8988T (cell line): ENCODE data around the gene SMTN.
"Not testable (repeated sequence)": the region's sequence is repeated elsewhere in the genome, so short reads cannot be mapped to it uniquely, and the experiment has no call there.

Experiments
- DNase-seq: peaks from one replicate; pipeline ENCODE4 v3.0.0; 2011

SMTN gene

DNA sequence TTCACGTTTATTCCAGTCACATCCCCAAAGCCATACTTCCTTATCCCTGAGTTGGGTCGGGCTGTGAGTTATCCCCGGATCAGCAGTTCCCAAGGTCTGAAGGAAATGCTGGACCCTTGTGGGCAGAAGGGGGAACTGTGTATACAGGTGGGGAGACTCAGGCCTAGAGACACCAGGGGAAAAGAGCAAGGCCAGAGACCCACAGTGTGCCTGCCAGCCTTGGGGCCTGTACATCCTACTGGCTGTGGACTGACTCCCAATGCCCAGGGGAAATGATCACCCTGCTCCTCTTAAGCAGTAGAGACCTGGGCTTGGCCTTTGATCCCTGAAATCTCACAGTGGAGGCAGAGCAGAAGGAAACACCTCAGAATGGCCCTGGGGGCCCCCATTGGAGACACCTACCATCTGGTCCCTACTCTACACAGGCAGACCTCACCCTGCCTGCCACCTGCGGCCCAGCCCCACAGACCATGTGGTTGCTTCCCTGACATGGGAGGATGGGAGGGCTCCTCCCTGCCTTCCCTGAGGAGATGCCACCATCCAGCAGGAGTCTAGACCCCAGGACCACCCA, 25.0 kb downstream of the SMTN start:
- no peak for DNase-seq

DNA sequence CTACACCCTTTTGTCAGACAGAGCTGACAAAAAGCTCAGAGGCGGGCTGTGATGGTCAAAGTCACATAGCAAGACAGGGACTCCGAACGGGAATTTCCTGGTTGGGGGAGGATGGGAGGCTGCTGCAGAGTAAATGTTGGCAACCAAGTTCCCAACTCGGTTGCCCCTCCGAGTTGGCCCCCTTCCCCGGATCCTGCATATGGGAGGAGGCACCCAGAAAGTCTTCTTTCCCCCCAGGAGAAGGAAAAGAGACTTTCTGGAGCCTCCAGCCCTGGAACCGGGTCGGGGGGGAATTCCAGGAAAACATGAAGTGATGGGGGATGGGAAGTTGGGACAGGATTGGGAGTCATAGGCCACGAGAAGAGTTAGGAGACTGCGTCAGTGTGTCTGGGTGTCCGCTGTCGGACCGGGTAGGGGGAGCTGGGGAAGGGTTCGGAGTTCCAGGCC, 25.6 kb downstream of the SMTN start:
- DNase-seq = no peak

DNA sequence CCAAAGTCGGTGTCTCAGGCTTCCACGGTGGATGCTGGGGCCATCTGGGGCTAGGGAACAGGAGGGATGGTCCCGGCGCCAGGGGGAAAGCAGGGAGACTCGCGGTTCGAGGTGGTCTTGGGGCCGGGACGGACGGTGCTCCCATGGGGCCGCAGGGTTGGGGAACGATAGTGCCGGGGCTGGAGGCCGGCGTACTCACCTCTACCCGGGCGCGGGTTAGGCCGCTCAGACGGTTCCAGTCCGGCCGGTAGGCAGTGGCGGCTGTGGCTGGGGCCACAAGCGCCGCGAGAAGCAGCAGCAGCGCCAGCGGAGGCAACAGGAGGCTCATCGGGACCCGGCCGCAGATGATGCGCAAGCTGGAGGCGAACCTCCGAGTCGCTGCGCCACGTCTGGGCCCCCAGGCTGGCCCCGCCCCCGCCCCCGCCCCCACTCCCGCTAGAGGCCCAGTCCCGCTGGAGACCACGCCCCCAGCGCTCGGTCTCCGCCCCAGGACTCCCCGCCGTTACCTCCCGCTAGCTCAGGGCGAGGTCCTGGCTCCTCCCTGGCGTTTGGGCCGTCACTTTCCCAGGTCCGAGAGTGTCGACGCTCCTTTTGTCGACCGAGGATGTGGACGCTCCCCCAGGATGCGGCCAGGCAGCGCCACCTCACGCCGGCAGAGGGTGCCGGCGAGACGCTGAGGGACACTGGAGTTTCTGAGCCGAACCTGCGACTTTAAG, 26.2 kb downstream of the SMTN start, which contains the start of gene SELENOM:
SELENOM (minus strand) TSS at position 391 of the 716 bp plus-strand sequence; CDS start at position 328, 63 bp downstream.
- DNase-seq = peak; percentile 83

DNA sequence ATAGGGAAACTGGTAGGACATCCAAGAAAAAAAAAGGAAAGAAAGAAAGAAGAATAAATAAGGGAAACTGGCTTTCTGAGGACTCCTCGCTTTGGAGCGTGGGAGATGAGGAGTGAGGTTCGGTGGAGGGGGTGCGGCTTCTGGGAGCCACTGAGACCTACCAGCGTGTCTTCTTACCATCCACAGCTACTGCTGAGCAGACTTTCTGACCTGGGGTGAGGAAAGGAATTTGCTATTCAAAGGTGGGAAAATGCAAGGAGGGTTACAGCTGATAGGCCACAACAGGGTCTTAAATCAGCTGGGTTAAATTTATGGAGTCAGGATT, 26.7 kb downstream of the SMTN start:
- DNase-seq = no peak

DNA sequence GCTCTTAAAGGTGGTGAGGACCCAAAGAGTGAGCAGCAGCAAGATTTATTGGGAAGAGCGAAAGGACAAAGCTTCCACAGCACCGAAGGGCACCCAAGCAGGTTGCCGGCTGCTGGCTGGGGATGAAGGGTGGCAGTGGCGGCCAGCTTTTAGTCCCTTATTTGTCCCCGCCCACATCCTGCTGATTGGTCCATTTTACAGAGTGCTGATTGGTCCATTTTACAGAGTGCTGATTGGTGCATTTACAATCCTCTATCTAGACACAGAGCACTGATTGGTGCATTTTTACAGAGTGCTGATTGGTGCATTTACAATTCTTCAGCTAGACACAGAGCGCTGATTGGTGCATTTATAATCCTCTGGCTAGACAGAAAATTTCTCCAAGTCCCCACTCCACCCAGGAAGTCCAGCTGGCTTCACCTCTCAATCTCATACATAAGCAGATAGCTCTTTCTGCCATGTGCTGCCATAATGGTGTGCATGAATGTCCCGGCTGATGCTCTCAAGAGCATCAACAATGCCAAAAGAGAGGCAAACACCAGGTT, 31.5 kb downstream of the SMTN start:
- DNase-seq = not testable (repeated sequence)

DNA sequence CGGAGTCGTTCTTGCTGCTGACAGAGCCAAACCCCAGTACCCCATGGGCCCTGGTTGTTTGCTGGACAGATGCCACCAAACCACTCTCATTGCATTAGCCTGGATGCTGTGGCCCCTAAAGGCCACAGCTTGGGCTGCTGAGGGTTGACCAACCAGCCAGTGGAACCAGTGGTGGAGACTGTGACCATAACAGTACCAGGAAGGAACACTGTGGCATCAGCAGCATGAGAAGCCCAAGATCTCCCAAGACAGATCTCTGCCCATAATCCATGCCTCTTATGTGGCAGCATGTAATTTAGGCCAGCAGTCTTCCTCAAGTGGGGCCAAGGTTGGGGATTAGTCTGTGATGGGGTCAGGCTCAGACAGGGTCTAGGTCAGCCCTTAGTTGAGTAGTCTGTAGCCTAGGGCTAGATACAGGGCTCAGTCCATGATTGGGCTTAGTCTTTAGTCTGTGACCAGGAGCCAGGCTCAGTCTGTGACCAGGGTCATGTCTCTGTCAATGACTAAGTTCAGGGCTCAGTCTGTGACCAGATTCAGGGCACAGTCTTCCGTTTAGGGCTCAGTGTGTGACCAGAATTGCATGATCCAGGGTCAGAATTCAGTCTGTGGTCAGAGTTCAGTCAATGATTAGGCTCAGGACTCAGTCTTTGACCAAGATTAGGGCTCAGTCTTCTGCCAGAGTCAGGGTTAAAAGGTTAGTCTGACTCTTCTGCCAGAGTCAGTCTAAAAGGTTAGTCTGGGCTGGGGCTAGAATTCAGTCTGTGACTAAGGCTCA, 37.1 kb downstream of the SMTN start:
- no peak for DNase-seq

DNA sequence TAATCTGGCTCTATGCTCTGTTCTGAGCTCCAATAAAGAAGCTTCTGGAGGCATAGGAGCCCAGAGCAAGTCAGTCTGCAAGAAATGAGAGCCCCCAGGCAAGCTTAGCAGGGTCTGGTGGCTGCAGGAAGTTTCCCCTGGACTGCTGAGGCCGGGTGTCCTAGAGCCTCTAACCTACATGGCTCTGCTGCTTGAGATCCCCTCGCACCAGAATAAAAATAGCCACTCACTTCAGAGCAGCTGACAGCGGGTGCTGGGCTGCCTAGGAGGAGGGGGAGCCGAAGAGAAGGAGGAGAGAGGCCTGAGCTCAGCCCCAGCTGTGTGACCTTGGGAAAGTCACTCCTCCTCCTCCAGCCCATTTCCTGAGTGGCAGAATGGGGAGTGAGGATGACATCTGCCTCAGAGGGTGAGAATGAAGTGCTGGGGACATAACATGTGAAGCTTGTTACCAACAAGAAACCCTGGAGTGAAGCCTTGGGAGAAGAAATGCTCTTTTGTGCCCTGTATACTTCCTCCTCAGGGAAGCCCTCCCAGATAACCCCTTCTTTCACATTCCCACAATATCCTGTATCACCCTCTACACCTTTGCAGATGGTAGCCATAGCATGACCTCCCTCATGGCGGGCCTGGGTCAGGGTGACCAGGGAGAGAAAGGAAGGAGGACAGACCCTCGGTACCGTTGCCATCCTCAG, 38.1 kb downstream of the SMTN start:
- DNase-seq = no peak

DNA sequence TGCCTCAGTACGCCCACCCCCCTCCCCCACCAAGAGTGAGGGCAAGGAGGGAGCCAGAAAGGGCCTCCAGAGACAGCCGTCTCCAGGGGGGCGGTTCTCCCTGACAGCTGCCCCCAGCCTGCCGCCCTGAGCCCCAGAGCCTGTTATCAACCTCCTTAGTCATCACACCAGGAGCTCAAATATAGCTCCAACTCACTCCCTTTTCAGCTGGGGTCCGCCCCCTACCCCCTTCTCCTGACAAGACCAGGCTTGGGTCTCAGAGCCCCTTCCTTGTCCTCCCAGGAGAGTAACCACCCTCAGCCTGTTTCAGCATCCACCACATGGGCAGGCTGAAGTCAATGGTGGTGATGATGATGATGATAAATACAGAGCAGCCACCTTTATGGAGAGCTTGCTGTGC, 39.1 kb downstream of the SMTN start:
- no peak for DNase-seq

DNA sequence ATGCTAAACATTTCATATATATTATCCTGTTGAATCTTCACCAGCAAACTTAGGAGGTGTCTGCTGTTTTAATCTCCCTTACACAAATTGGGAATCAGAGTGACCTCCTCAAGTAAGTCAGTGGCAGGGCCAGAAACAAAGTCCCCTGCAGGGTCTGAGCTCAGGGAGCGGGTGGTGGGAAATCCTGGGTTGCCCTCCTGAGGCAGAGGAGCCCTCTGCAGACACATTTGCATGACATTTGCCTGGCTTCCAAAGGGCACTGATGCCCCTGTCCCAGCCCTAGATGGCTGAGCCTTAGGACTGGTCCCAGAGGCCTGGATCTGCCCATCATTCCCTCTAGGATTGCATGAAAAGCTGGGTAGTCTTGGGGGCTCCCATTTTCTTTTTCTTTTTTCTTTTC, 39.5 kb downstream of the SMTN start:
- DNase-seq = no peak

DNA sequence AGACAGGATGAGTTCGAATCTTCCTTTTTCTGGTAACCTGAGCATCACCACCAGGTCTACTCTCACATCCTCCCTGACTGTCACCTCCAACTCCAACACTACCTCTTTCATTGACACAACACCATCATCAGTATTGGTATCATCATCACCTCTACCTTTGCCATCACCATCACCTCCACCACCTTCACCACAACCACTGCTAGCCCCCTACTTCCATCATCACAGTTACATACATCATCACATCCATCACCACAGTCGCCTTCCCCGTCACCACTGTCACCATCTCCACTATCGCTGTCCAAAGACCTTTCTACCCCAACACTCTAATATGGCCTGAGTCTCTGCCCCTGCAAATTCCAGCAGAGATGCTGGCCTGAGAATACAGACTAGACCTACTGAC, 40.3 kb downstream of the SMTN start:
- DNase-seq = no peak

DNA sequence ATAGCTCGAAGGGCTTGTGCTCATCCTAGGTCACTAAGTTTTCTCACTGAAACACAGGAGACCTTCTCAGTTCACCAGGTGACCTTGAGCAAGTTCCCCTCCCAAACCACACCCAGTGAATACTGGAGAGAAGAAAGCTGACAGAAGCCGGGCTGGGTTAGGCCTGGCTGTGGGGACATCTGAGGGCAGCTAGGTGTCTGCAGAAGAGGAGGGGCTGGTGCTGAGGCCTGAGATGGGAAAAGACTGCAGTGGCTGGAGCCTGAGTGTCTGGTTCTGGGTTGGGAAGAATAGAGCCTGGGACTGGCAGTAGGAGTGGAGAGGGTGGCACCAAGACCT, 41.0 kb downstream of the SMTN start:
- DNase-seq = no peak

DNA sequence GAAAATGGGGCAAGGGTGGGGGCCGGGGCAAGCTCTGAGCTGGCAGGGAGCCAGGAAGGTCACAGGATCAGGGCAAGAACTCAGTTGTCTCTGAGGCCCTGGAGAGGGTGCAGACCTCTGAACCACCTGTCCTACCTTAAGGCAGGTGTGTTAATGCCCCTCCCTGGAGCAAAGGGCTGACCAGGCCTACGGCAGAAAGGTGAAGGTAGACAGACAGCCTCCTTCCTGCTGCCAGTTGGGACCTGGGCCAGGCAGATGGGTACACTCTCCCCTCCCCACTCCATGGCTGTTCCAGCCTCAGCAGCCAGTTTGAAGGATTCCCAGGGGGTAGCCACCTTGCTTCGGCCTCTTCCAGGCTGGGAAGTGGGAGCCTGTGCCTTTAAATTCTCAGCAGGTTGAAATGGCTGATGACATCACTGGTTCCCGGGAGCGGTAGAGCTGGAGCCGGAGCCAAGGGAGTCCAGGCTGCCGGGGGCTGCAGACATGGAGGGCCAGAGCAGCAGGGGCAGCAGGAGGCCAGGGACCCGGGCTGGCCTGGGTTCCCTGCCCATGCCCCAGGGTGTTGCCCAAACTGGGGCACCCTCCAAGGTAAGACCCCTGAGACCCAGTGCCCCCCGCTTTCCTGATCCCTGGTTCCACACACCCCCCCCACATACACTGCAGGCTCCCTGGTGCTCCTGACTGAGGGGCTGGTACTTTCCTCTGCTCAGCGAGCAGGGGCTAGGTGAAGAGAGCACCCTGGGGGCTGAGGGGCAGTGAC, 41.6 kb downstream of the SMTN start, which contains the start of gene INPP5J:
INPP5J (plus strand) TSS at position 435 of the 760 bp plus-strand sequence; CDS start at position 484, 49 bp downstream.
- peak; percentile 67 for DNase-seq

DNA sequence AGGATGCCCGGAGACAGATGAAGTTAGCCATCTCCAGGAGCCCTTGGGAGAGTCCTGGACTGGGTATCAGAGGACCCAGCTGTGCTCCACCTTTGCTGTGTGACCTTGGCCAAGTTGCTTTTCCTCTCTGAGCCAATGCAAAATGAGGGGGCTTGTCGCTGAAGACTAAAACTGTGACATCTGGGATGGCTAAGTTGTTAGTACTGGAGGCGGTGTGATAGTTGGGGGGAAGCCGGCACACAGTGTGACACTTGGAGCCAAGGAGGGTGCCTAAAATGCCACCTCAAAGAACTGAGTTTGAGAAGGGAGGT, 42.1 kb downstream of the SMTN start:
- no peak for DNase-seq

DNA sequence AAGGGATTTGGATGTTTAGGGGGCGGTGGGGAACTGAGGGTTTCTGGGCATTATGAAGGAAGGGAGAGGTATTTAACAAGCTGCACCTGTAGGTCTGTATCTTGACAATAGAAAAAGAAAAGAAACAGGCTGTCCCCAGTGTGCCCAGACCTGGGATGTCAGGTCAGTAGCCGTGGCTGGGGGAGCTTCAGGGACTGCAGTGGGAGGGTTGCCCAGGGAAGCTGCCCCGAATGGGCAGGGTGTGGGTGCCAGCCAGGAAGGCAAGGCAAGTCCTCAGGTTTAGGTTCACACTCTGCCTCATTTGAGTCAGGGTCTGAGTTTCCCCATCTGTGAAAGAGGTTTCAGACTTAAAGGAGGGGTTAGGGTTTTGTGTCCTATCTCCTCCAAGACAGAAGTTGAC, 43.2 kb downstream of the SMTN start:
- DNase-seq = no peak

DNA sequence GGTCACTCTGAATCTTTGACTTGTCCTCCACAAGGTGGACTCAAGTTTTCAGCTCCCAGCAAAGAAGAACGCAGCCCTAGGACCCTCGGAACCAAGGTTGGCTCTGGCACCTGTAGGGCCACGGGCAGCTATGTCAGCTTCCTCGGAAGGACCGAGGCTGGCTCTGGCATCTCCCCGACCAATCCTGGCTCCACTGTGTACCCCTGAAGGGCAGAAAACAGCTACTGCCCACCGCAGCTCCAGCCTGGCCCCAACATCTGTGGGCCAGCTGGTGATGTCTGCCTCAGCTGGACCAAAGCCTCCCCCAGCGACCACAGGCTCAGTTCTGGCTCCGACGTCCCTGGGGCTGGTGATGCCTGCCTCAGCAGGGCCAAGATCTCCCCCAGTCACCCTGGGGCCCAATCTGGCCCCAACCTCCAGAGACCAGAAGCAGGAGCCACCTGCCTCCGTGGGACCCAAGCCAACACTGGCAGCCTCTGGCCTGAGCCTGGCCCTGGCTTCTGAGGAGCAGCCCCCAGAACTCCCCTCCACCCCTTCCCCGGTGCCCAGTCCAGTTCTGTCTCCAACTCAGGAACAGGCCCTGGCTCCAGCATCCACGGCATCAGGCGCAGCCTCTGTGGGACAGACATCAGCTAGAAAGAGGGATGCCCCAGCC, 43.8 kb downstream of the SMTN start:
- no peak for DNase-seq

DNA sequence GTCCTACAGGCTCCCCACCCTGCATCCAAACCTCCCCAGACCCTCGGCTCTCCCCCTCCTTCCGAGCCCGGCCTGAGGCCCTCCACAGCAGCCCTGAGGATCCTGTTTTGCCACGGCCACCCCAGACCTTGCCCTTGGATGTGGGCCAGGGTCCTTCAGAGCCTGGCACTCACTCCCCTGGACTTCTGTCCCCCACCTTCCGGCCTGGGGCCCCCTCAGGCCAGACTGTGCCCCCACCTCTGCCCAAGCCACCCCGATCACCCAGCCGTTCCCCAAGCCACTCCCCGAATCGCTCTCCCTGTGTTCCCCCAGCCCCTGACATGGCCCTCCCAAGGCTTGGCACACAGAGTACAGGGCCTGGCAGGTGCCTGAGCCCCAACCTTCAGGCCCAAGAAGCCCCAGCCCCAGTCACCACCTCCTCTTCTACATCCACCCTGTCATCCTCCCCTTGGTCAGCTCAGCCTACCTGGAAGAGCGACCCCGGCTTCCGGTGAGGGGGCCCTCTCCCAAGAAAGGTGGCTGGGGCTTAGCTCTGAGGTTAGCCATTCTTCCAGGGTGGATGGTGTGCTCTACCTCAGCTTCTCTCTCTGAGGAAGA, 44.5 kb downstream of the SMTN start:
- DNase-seq = no peak

DNA sequence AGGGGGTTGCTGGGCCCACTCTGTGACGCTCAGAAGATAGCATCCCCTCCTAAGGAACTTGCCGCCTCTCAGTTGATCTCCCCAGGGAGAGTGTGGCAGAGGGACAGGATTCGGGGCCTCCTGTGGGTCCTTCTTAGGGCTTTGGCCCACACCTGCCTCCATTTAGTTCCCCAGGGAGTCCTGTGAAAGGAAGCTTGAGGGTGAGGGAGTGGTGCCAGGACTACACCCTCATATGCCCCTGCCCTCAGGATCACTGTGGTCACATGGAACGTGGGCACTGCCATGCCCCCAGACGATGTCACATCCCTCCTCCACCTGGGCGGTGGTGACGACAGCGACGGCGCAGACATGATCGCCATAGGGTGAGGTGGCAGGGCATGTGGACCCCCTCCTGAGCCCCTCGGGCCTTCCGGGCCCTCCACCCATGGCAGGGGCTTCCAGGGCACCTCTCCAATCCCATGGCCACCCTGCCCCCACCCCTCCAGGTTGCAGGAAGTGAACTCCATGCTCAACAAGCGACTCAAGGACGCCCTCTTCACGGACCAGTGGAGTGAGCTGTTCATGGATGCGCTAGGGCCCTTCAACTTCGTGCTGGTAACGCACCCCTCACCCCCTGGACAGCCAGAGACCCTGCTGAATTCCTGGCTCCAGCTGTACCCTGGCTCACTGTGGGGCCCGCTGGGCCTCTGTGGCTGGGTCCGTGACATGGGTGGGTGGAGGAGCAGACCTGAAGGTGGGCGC, 45.2 kb downstream of the SMTN start:
- DNase-seq = peak; percentile 9

DNA sequence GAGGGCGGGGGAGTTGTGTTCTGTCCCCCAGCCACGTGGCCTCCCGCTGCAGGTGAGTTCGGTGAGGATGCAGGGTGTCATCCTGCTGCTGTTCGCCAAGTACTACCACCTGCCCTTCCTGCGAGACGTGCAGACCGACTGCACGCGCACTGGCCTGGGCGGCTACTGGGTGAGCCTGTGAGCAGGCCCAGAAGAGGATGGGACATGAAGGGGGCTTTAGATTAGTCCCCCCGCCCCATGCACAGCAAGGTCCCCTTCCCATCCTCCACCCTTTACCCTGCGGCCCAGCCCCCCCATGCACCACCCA, 45.7 kb downstream of the SMTN start:
- DNase-seq = peak; percentile 3

DNA sequence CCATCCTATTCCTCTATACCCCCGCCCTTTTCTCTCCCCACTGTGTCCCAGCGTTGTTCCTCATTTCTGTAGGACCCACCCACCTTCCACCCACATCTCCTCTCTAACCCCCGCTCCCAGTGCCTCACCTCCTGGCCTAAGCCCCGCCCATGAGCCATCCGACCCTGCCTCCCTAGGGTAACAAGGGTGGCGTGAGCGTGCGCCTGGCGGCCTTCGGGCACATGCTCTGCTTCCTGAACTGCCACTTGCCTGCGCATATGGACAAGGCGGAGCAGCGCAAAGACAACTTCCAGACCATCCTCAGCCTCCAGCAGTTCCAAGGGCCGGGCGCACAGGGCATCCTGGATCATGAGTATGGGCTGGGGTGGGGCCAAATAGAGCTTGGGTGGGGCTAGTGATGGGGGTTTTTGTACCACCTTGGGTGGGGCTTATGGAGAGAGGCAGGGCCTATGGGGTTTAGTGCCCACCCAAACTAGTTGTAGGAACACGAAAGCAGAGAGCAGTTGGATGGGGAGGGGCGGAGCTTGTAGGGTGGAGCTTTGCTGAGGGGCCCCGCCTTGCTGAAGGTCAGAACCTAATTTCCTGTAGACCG, 46.2 kb downstream of the SMTN start:
- DNase-seq = peak; percentile 4

DNA sequence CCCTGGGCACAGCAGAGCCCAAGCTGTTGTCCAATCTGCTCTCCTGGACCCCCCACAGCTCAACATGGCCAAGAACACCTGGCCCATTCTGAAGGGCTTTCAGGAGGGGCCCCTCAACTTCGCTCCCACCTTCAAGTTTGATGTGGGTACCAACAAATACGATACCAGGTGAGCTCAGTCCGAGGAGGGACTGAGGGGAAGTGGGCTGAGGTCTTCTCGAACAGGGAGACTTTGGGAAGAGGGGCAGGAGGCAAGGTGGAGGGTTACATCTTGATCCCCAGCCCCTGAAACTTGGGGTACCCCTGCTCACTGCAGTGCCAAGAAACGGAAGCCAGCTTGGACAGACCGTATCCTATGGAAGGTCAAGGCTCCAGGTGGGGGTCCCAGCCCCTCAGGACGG, 47.0 kb downstream of the SMTN start:
- DNase-seq = no peak

DNA sequence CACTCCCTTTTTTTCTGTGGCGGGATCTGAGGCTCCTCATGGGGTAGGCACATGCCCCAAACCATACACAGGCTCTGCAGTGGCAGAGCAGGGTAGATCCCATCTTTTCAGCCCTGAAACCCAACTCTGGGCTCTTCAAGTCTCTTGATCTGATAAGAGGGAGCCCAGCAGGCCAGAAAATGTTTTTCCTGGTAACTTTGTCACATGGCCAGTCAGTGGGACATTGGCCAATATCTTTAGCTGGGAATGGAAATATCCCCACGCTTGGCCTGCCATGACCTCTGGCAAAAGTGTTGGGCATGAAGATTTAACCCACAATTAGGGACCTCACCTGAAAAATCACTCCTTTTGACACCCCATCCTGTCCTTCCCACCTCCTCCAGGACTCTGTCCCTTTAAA, 49.8 kb downstream of the SMTN start:
- DNase-seq = no peak
